HG02588 (cell line): ENCODE data around the gene HDDC3.

Source experiments
- ATAC-seq: cut with Tn5 transposase; IDR thresholded peaks from one replicate; pipeline ENCODE4 v1.9.1; 2021; ENCODE audit warnings: mild to moderate bottlenecking, moderate library complexity; ENCODE audit not compliant: unreplicated experiment

Gene HDDC3

DNA sequence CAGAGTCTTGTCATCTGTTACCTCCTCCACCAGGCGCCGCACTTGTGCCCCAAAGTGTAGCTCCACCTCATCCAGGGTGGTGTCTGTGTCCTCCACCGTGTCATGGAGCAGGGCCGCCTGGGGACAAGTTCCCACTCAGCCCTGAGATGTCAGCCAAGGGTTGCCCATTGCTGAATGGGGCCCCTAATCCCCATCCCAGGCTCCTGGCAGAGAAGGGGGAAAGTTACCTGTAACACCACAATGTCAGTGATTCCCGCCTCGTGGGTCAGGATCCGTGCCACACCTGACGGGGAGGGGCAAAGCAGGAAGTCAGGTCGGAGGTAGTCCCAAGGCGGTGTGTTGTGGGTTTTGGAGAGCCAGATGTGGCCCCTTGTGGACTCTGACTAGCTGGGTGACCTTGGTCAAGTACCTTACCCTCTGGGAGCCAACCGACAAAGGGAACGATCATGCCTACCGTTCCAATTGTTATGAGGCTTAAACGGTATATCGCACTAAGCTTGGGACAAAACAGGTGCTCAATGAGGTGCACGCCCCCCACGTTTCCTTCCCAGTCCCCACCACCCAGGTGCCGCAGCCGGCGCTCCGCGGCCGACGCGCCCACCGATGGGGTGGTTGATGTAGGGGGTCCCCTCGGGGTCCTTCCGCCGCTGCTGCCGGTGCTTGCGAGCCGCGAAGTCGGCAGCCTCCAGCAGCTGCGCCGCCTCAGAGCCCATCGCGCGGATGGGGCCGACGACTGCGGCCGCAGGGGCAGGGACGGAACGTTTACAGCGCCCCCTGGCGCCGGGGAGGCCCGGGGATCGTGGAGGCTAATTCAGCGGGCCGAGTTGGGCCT is at the start of gene HDDC3:
Gene HDDC3 (minus strand): TSS at position 722 of the 832 bp plus-strand sequence. CDS start 9 bp downstream, at position 713.
- peak; percentile 44 for ATAC-seq

GRCh38 chr15:90982135-90982534 is 49.8 kb upstream of the HDDC3 start:
- no peak for ATAC-seq

- ATAC-seq, result no peak
Measured at GRCh38 chr15:90981681-90982080, 49.3 kb upstream of the HDDC3 start.

- ATAC-seq, result no peak
Measured at GRCh38 chr15:90979582-90979981, 47.2 kb upstream of the HDDC3 start.

- ATAC-seq, result no peak
Measured at GRCh38 chr15:90974216-90974615, 41.9 kb upstream of the HDDC3 start.

GRCh38 chr15:90972133-90972532 is 39.8 kb upstream of the HDDC3 start:
- no peak for ATAC-seq

DNA sequence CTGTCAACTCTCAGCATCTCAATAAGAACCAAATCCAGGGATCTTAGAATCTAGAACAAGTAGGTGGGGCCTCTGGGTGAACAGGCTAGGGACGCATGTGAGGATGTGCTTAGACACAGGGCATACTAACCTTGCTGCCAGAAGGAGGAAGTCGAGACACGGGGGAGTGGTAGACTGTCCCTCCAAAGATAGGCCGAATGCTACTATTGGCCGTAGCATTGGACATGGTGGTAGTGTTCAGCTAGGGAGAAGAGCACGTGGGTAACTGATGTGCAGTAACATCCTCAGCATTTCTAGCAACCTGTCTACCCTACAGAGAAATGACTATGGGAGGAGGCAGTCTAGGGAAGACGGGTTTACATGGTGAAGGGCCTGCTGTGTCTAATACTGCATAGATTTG is 37.9 kb upstream of the HDDC3 start:
- no peak for ATAC-seq

DNA sequence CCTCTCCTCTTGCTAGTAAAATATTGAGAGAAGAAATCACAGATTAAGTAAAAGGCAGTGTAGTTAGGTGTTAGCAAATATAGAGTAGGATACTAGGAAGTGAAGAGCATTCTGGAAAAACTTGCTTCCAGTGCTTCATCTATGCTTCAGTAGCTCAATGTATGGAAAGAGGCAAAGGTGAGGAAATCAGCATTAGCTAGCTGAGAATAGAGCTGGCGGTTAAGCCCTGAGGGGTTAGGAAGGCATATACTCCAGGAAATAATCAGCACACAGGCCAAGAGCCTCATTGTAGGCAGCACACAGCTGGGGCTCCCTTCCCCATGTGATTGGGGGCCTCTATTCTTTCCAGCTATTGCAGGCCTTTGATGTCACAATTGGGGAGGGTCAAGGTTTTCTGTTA is 36.1 kb upstream of the HDDC3 start:
- no peak for ATAC-seq

DNA sequence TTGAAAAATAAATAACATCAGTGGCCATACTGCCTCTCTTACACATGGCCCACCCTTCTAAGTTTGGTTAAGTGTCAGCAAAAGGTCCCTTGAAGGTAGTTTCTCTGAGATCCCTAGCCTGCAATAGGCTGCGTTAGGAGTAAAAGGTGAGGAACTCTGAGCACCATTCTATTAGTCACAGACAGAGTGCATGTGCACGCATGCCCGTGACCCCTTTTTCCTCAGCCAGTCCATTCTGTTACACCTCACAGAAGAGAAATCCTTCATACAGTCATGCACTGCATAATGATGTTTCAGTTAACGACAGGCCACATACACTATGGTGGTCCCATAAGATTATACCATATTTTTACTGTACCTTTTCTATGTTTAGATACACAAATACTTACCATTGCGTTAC is 34.9 kb upstream of the HDDC3 start:
- ATAC-seq, result no peak

GRCh38 chr15:90966262-90966661 is 33.9 kb upstream of the HDDC3 start:
- ATAC-seq, result no peak

DNA sequence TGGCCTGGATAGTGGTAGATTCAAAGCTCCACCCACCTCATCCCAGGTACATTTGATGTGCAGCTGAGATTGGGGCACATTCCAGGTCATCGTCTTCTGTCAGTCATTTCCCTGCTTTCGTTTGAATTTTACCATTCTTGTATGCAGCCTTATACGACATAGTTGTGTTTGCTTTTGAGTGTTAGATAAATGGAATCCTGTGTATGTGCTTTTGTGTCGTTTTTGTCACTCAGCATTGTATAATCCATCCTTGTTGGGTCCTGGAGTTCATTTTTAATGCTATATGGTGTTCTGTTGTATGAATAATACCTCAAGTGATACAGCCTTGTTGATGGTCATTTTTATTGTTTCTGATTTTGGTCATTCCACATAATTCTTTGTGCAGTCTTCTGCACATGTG is 29.7 kb upstream of the HDDC3 start:
- no peak for ATAC-seq

- no peak for ATAC-seq
Measured at GRCh38 chr15:90960298-90961091, 28.1 kb upstream of the HDDC3 start.

- no peak for ATAC-seq
Measured at GRCh38 chr15:90959894-90960293, 27.5 kb upstream of the HDDC3 start.

DNA sequence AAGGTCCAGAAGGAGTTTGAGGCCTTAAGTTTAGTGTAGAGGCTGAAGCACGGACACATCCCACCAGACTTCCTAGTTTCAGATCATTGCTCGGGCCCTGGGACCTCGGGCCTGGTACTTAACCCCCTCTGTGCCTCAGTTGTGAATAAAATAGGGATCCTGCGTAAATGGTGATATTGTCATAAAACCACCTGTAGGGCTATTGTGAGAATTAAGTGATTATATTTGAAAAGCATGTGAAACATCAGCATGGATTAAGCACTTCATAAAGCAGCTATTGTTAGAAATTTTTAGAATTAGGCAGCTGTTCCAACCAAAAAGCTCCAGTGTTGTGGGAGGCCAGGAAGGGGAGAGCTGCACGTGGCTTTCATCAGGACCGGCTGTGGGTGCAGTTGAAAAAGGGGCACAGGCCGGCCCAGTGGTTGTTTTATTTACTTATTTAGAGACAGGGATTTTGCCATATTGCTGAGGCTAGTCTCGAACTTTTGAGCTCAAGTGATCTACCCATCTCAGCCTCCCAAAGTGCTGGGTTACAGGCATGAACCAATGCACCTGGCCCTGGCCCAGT is 26.8 kb upstream of the HDDC3 start:
- ATAC-seq, result no peak

DNA sequence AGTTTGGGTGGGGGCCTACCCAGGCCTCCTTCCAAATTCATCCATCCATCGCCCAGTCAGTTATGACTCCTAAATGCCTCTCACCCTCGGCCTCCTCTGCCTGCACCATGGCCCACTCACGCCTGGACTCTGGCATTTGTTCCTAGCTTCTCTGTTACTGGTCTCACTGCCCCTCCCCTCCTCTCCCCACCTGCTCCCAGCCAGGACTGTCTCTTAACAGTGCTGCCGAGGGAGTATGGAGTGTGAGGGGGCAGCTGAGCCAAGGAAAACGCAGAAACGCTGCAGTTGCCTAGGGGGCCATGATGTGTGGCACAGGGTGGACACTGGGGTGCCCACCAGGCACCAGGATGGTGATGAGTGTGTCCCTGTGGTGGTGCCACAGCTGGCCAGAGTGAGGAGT is 25.4 kb upstream of the HDDC3 start:
- ATAC-seq, result no peak

DNA sequence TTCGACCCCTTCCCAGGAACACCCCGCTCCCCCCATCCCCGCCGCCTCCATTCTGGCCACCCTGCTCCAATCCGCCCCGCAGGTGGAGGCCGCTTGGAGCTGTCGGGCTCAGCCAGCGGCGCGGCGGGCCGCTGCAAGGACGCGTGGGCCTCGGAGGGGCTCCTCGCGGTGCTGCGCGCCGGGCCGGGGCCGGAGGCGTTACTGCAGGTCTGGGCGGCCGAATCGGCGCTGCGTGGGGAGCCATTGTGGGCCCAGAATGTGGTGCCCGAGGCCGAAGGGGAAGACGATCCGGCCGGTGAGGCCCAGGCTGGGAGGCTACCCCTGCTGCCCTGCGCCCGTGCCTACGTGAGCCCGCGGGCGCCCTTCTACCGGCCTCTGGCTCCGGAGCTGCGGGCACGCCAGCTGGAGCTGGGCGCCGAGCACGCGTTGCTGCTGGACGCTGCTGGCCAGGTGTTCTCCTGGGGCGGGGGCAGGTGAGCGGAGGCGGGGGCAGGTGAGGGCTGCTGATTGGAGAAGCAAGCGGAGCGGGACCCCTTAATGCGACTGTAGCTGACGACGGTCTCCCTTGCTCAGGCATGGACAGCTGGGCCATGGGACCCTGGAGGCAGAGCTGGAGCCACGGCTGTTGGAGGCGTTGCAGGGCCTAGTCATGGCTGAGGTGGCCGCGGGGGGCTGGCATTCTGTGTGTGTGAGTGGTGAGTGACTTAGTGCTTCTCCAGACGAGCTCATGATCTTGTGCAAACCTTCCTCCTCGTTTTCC is 24.9 kb upstream of the HDDC3 start:
- ATAC-seq, result no peak

- ATAC-seq, result no peak
Measured at GRCh38 chr15:90956274-90957030, 24.1 kb upstream of the HDDC3 start.

GRCh38 chr15:90955624-90956273 is 23.4 kb upstream of the HDDC3 start:
- no peak for ATAC-seq

GRCh38 chr15:90954712-90955623 is 22.6 kb upstream of the HDDC3 start, which contains the start of gene RCCD1:
Gene RCCD1 (plus strand): TSS chr15:90954884. CDS start chr15:90956735, 1,851 bp downstream.
- peak; percentile 88 for ATAC-seq
